HuH-7.5 (cell line): ENCODE measurements around the gene HLA-DMB.
A peak's percentile ranks its signal among the peaks of the same experiment; 100 is the strongest.

Source experiments
- DNase-seq: peaks from one replicate; pipeline ENCODE4 v3.0.0; 2011; ENCODE audit warnings: low spot score

Gene HLA-DMB

GRCh38 chr6:32940656-32941213 lies at the start of gene HLA-DMB:
Gene HLA-DMB (minus strand): TSS chr6:32941028. CDS start chr6:32940807, 221 bp downstream.
- no peak for DNase-seq

- DNase-seq, result no peak
Measured at GRCh38 chr6:32989368-32989767, 48.5 kb upstream of the HLA-DMB start.

- peak; percentile 37 for DNase-seq
Measured at GRCh38 chr6:32984622-32985389, 44.0 kb upstream of the HLA-DMB start.

GRCh38 chr6:32983964-32984621 lies 43.3 kb upstream of the HLA-DMB start:
- DNase-seq, result no peak

- no peak for DNase-seq
Measured at GRCh38 chr6:32983493-32983848, 42.6 kb upstream of the HLA-DMB start.

GRCh38 chr6:32982702-32983492 lies 42.1 kb upstream of the HLA-DMB start:
- DNase-seq, result no peak

- no peak for DNase-seq
Measured at GRCh38 chr6:32982084-32982701, 41.4 kb upstream of the HLA-DMB start.

GRCh38 chr6:32980488-32981038 lies 39.7 kb upstream of the HLA-DMB start:
- no peak for DNase-seq

GRCh38 chr6:32979720-32980487 lies 39.1 kb upstream of the HLA-DMB start:
- DNase-seq, result no peak

- DNase-seq, result no peak
Measured at GRCh38 chr6:32977953-32978324, 37.1 kb upstream of the HLA-DMB start.

- DNase-seq, result no peak
Measured at GRCh38 chr6:32977272-32977952, 36.6 kb upstream of the HLA-DMB start.

- no peak for DNase-seq
Measured at GRCh38 chr6:32976334-32977069, 35.7 kb upstream of the HLA-DMB start.

- DNase-seq, result no peak
Measured at GRCh38 chr6:32975886-32976285, 35.1 kb upstream of the HLA-DMB start.

- DNase-seq, result no peak
Measured at GRCh38 chr6:32974541-32975308, 33.9 kb upstream of the HLA-DMB start.

- DNase-seq, result no peak
Measured at GRCh38 chr6:32974016-32974333, 33.1 kb upstream of the HLA-DMB start.

GRCh38 chr6:32973144-32974015 lies 32.6 kb upstream of the HLA-DMB start:
- no peak for DNase-seq

GRCh38 chr6:32972353-32973143 lies 31.7 kb upstream of the HLA-DMB start:
- DNase-seq, result no peak
